Hematopoietic multipotent progenitor cell treated with erythropoietin and hydrocortisone succinate and interleukin-3 and kit ligand, for 17 days (in vitro differentiated cells): ENCODE results near the gene DDIT3.
"Not testable (repeated sequence)": the region's sequence is repeated elsewhere in the genome, so short reads cannot be mapped to it uniquely, and the experiment has no call there.

Source experiments
- DNase-seq: peaks from one replicate; pipeline ENCODE4 v3.0.0-alpha.2; 2015; ENCODE audit warnings: low spot score

DDIT3 gene

GRCh38 chr12:57525615-57526383, 5.5 kb upstream of the DDIT3 start:
- DNase-seq = no peak

- DNase-seq = no peak
Observed at GRCh38 chr12:57524814-57525614, 4.7 kb upstream of the DDIT3 start.

GRCh38 chr12:57523706-57524614, 3.6 kb upstream of the DDIT3 start:
- DNase-seq = no peak

- DNase-seq = peak; percentile 74
Observed at GRCh38 chr12:57522887-57523705, 2.8 kb upstream of the DDIT3 start.

- DNase-seq = peak; percentile 97
Observed at GRCh38 chr12:57522011-57522886, 1.9 kb upstream of the DDIT3 start, which contains the start of gene MBD6. Gene MBD6 (plus strand): TSS chr12:57522824. CDS start chr12:57524304, 1,480 bp downstream.

GRCh38 chr12:57521525-57522010, 1.3 kb upstream of the DDIT3 start:
- DNase-seq = no peak

GRCh38 chr12:57519796-57520052, 590 bp downstream of the DDIT3 start:
- DNase-seq = no peak

- peak; percentile 44 for DNase-seq
Observed at GRCh38 chr12:57518920-57519795, 1.2 kb downstream of the DDIT3 start.

GRCh38 chr12:57518176-57518919, 2.0 kb downstream of the DDIT3 start:
- DNase-seq = peak; percentile 39

GRCh38 chr12:57517718-57518117, 2.6 kb downstream of the DDIT3 start:
- DNase-seq = not testable (repeated sequence)

- DNase-seq = peak; percentile 49
Observed at GRCh38 chr12:57517187-57517586, 3.1 kb downstream of the DDIT3 start.

GRCh38 chr12:57516617-57517153, 3.6 kb downstream of the DDIT3 start:
- DNase-seq = no peak

- DNase-seq = peak; percentile 31
Observed at GRCh38 chr12:57515934-57516541, 4.3 kb downstream of the DDIT3 start.

- no peak for DNase-seq
Observed at GRCh38 chr12:57515408-57515933, 4.8 kb downstream of the DDIT3 start.

- no peak for DNase-seq
Observed at GRCh38 chr12:57514720-57515407, 5.5 kb downstream of the DDIT3 start.

GRCh38 chr12:57514246-57514645, 6.1 kb downstream of the DDIT3 start:
- not testable (repeated sequence) for DNase-seq

GRCh38 chr12:57513677-57514076, 6.6 kb downstream of the DDIT3 start:
- not testable (repeated sequence) for DNase-seq
